Measurements from ENCODE around the gene RTP3. TPM values are rescaled to one million over a fixed set of nuclear protein-coding genes. Genes with fewer than 3 reads are reported as not detected.

The RTP3 gene
- not detected for total RNA-seq
- total RNA-seq (2013), result not detected

DNA sequence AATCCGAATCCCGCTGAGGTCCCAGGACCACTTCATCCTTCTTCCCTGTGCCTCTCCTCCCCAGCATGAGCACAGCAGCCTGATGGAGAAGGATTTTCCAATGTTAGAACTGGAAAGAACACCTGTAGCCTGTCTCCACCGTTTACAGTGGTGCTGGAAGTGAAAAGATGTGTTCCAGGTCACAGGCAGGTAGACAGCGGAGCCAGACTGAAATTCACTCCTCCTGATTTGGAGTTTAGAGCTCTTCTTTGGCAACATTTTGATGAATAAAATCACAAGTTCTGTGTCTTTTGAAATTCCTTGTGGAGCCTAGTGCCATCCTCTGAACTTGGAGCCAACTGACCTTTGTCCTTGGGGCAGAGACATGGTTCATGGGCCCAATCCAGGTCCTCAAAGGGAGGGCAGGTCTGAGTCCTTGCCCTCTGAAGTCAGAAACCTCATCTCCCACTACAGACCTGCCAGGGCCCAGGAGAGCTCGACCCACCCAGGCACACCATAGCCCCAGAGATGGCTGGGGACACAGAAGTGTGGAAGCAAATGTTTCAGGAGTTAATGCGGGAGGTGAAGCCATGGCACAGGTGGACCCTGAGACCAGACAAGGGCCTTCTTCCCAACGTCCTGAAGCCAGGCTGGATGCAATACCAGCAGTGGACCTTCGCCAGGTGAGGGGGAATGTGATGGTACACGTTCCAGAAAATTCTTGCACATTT is at the start of gene RTP3:
Gene RTP3 (plus strand): TSS at position 421 of the 710 bp plus-strand sequence. CDS start 87 bp downstream, at position 508.
- no peaks in the 10 kb centered on the region for H3K9me3 ChIP-seq (ENCODE audit: control insufficient read depth, insufficient read depth, low read length)
- Mint-ChIP-seq H3K27ac (no peak within 1 kb of the TSS), H3K36me3 (no peaks in the 10 kb centered on the region), H3K9me3 (no peaks in the 10 kb centered on the region), H3K27me3 (ENCODE audit: low read depth in 2 of 2) (peaks cover 0 to 3% of the 10 kb centered on the region in 2 donors), H3K4me1 (no peaks in the 10 kb centered on the region), H3K4me3 (no peak within 1 kb of the TSS)
- H3K36me3 ChIP-seq (ENCODE audit: control insufficient read depth, insufficient read depth, low read length), result no peaks in the 10 kb centered on the region
- intact Hi-C loops (cut with micrococcal nuclease), result no loop called here
- WGBS (ENCODE audit: insufficient coverage), result 84% methylated on average over 9 of the region's 9 CpGs
- H3K4me1 ChIP-seq (ENCODE audit: control insufficient read depth, insufficient read depth, low read length), result no peaks in the 10 kb centered on the region
- DNase-seq (no peak), ATAC-seq (no peak)
- H3K27ac ChIP-seq (ENCODE audit: low read length), result no peak within 1 kb of the TSS
- H3K27me3 ChIP-seq (ENCODE audit: control insufficient read depth, insufficient read depth, low read length), result no peaks in the 10 kb centered on the region
- H3K4me3 ChIP-seq (ENCODE audit: low read length), result no peak within 1 kb of the TSS
- TF ChIP-seq, protein P1, sequence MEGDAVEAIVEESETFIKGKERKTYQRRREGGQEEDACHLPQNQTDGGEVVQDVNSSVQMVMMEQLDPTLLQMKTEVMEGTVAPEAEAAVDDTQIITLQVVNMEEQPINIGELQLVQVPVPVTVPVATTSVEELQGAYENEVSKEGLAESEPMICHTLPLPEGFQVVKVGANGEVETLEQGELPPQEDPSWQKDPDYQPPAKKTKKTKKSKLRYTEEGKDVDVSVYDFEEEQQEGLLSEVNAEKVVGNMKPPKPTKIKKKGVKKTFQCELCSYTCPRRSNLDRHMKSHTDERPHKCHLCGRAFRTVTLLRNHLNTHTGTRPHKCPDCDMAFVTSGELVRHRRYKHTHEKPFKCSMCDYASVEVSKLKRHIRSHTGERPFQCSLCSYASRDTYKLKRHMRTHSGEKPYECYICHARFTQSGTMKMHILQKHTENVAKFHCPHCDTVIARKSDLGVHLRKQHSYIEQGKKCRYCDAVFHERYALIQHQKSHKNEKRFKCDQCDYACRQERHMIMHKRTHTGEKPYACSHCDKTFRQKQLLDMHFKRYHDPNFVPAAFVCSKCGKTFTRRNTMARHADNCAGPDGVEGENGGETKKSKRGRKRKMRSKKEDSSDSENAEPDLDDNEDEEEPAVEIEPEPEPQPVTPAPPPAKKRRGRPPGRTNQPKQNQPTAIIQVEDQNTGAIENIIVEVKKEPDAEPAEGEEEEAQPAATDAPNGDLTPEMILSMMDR (IDR thresholded peaks at IDR 0.05), result no peak

DNA sequence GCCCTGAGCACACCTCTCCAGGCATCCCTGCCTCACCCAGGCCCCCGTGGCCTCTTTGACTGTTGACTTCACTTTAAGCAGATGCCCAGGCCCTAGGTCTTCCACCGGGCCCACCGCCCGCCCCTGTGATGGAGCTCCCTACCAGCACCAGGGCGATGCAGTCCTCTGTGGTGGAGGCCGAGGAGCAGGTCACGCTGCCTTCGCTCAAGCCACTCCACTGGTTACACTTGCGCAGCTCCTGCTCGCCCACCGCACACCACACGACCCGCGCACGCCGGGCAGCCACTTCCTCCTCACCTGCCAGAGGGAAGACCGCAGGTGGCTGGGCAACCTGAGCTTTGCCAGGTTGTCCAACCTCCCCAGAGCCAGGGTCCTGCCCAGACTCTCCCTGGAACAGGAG is 49.1 kb upstream of the RTP3 start:
- H3K9me3 Mint-ChIP-seq, result no peaks in the 10 kb centered on the region
- intact Hi-C loops (cut with micrococcal nuclease), result no loop called here
- WGBS (ENCODE audit: insufficient coverage), result 85% methylated on average over 17 of the region's 17 CpGs
- H3K27ac Mint-ChIP-seq, result no peak overlapping the region
- Histone ChIP-seq H3K4me3 (ENCODE audit: low read length) (no peak overlapping the region), H3K27ac (ENCODE audit: low read length) (no peak overlapping the region), H3K4me1 (ENCODE audit: control insufficient read depth, insufficient read depth, low read length) (no peaks in the 10 kb centered on the region), H3K9me3 (ENCODE audit: control insufficient read depth, insufficient read depth, low read length) (no peaks in the 10 kb centered on the region), H3K27me3 (ENCODE audit: control insufficient read depth, insufficient read depth, low read length) (no peaks in the 10 kb centered on the region), H3K36me3 (ENCODE audit: control insufficient read depth, insufficient read depth, low read length) (no peaks in the 10 kb centered on the region)
- DNase-seq (no peak), ATAC-seq (no peak)
- no peak overlapping the region for H3K4me3 Mint-ChIP-seq
- H3K27me3 Mint-ChIP-seq (ENCODE audit: low read depth in 2 of 2), result peaks cover 13 to 19% of the 10 kb centered on the region in 2 donors
- H3K36me3 Mint-ChIP-seq, result no peaks in the 10 kb centered on the region
- no peaks in the 10 kb centered on the region for H3K4me1 Mint-ChIP-seq
- TF ChIP-seq, protein P1 (IDR thresholded peaks at IDR 0.05), result no peak

DNA sequence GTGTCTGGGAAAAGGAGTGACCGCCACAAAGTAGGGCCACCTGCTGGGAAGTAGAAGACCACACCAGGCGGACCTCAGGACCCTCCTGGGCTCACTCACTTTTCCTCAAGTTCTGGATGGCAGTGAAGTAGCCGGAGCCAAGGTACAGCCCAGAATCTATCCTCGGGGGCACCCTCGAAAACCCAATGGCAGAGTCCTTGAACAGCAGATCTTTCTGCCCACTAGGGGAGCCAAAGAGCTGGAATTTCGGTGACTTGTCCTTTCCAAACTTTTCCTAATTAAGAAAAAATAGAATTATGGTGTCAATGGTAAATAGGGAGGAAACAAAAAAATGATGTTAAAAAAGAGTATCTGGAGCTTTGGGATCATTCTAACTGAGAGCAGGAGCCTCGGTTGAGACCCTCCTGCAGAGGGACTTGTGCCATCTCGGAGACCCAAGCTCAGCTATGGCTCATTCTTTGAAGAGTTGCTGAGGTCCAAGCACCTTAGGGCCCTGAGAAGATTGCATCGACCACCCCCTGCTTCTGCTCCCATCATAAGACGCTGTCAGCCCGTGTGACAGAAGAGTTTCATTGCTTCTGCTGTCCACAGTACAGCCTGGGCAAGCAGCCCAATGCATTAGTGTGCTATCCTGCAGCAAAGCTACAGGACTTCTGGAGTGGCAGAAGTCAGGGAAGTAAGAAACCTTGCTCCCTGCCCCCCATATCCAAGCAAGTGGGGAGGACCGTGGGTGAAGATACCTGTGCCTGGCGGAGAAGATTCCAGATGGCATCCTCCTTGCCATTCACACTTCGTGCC is 47.8 kb upstream of the RTP3 start:
- Mint-ChIP-seq H3K9me3 (no peaks in the 10 kb centered on the region), H3K4me3 (no peak overlapping the region), H3K27ac (no peak overlapping the region), H3K27me3 (ENCODE audit: low read depth in 2 of 2) (peaks cover 13 to 22% of the 10 kb centered on the region in 2 donors), H3K4me1 (no peaks in the 10 kb centered on the region), H3K36me3 (no peaks in the 10 kb centered on the region)
- intact Hi-C loops (cut with micrococcal nuclease), result no loop called here
- TF ChIP-seq, protein P1 (IDR thresholded peaks at IDR 0.05), result peak; percentile 45
- Histone ChIP-seq H3K27me3 (ENCODE audit: control insufficient read depth, insufficient read depth, low read length) (no peaks in the 10 kb centered on the region), H3K36me3 (ENCODE audit: control insufficient read depth, insufficient read depth, low read length) (no peaks in the 10 kb centered on the region), H3K9me3 (ENCODE audit: control insufficient read depth, insufficient read depth, low read length) (no peaks in the 10 kb centered on the region), H3K27ac (ENCODE audit: low read length) (no peak overlapping the region), H3K4me3 (ENCODE audit: low read length) (no peak overlapping the region), H3K4me1 (ENCODE audit: control insufficient read depth, insufficient read depth, low read length) (no peaks in the 10 kb centered on the region)
- DNase-seq, result peak in 1 of 2 donors; percentile 26
- no peak for ATAC-seq
- 82% methylated on average over 14 of the region's 14 CpGs for WGBS (ENCODE audit: insufficient coverage)
